OCI-LY1 (cell line): ENCODE measurements around the gene SEMA3B.

Experiments used
- H2AFZ ChIP-seq: fragments of 200-600 bp; sonication (generic), shearing (Covaris generic); 2 replicates; pipeline ENCODE4 v1.6.0; 2014; ENCODE audit warnings: antibody characterized with exemption, mild to moderate bottlenecking, low read length
- H3F3A ChIP-seq: fragments of 200-600 bp; sonication (generic), shearing (Covaris generic); 2 replicates; pipeline ENCODE4 v1.6.0; 2014; ENCODE audit warnings: mild to moderate bottlenecking, antibody characterized with exemption, low read length, moderate library complexity; ENCODE audit not compliant: insufficient read depth
- H3K27ac ChIP-seq: fragments of 200-600 bp; sonication (generic); 2 replicates; pipeline ENCODE4 v1.5.1; 2014; ENCODE audit warnings: low read length, mixed run types, mild to moderate bottlenecking, low read depth; ENCODE audit not compliant: poor library complexity, severe bottlenecking
- H3K27me3 ChIP-seq: fragments of 200-600 bp; sonication (generic); 2 replicates; pipeline ENCODE4 v1.6.0; 2014; ENCODE audit warnings: antibody characterized with exemption, mild to moderate bottlenecking, low read length, moderate library complexity; ENCODE audit not compliant: insufficient read depth
- H3K36me3 ChIP-seq: fragments of 200-600 bp; sonication (generic); 2 replicates; pipeline ENCODE4 v1.6.1; 2014; ENCODE audit warnings: mild to moderate bottlenecking, antibody characterized with exemption, low read length, moderate library complexity, mixed read lengths; ENCODE audit not compliant: insufficient read depth
- H3K4me1 ChIP-seq: fragments of 200-600 bp; sonication (generic); 2 replicates; pipeline ENCODE4 v1.5.1; 2014; ENCODE audit warnings: mild to moderate bottlenecking, low read length, moderate library complexity; ENCODE audit not compliant: insufficient read depth, severe bottlenecking
- H3K4me2 ChIP-seq: fragments of 200-600 bp; sonication (generic), shearing (Covaris generic); 2 replicates; pipeline ENCODE4 v1.6.1; 2014; ENCODE audit warnings: low read length
- H3K4me3 ChIP-seq: fragments of 200-600 bp; sonication (generic); 2 replicates; pipeline ENCODE4 v1.5.1; 2014; ENCODE audit warnings: low read length, low read depth, mild to moderate bottlenecking, mixed read lengths; ENCODE audit not compliant: poor library complexity, severe bottlenecking
- H3K79me2 ChIP-seq: fragments of 200-600 bp; shearing (Covaris generic); 2 replicates; pipeline ENCODE4 v1.6.1; 2016; ENCODE audit warnings: mixed run types, low read length, mixed read lengths; ENCODE audit not compliant: insufficient read depth
- H3K9ac ChIP-seq: fragments of 200-600 bp; sonication (generic), shearing (Covaris generic); 2 replicates; pipeline ENCODE4 v1.6.1; 2014; ENCODE audit warnings: mild to moderate bottlenecking, low read length, mixed read lengths
- H3K9me2 ChIP-seq: fragments of 200-600 bp; sonication (generic), shearing (Covaris generic); 2 replicates; pipeline ENCODE4 v1.6.1; 2014; ENCODE audit warnings: low read depth, mild to moderate bottlenecking, low read length, mixed read lengths
- H3K9me3 ChIP-seq: fragments of 200-600 bp; shearing (Covaris generic); 2 replicates; pipeline ENCODE4 v1.6.1; 2014; ENCODE audit warnings: low read length, mixed read lengths
- H4K20me1 ChIP-seq: fragments of 200-600 bp; sonication (generic), shearing (Covaris generic); 2 replicates; pipeline ENCODE4 v1.6.0; 2016; ENCODE audit warnings: mild to moderate bottlenecking, low read length; ENCODE audit not compliant: insufficient read depth
- EZH2 ChIP-seq: fragments of 200-600 bp; sonication (generic), shearing (Covaris generic); IDR thresholded peaks from 2 replicates; pipeline ENCODE4 v1.8.0; 2017; ENCODE audit warnings: borderline replicate concordance, mixed run types, mild to moderate bottlenecking, antibody characterized with exemption, low read length, moderate library complexity, mixed read lengths
- TF ChIP-seq, protein P1 (sequence below): fragments of 200-600 bp; sonication (generic), shearing (Covaris generic); IDR thresholded peaks from 2 replicates; pipeline ENCODE4 v1.5.1; 2017; ENCODE audit warnings: mild to moderate bottlenecking, antibody characterized with exemption, low read length, moderate library complexity, mixed read lengths

Gene SEMA3B

GRCh38 chr3:50256978-50257890, 11.7 kb upstream of the SEMA3B start:
- Histone ChIP-seq H3K9ac (no peak overlapping the region), H3K4me1 (peaks cover 13% of the 10 kb centered on the region), H3K4me2 (no peak overlapping the region), H3K79me2 (no peaks in the 10 kb centered on the region), H3K9me3 (no peaks in the 10 kb centered on the region), H2AFZ (no peak overlapping the region), H4K20me1 (no peaks in the 10 kb centered on the region), H3K9me2 (no peaks in the 10 kb centered on the region), H3K27ac (no peak overlapping the region), H3F3A (no peaks in the 10 kb centered on the region), H3K27me3 (no peaks in the 10 kb centered on the region), H3K4me3 (no peak overlapping the region), H3K36me3 (peaks cover 51% of the 10 kb centered on the region)
- TF ChIP-seq EZH2: no peak
- TF ChIP-seq, protein P1, sequence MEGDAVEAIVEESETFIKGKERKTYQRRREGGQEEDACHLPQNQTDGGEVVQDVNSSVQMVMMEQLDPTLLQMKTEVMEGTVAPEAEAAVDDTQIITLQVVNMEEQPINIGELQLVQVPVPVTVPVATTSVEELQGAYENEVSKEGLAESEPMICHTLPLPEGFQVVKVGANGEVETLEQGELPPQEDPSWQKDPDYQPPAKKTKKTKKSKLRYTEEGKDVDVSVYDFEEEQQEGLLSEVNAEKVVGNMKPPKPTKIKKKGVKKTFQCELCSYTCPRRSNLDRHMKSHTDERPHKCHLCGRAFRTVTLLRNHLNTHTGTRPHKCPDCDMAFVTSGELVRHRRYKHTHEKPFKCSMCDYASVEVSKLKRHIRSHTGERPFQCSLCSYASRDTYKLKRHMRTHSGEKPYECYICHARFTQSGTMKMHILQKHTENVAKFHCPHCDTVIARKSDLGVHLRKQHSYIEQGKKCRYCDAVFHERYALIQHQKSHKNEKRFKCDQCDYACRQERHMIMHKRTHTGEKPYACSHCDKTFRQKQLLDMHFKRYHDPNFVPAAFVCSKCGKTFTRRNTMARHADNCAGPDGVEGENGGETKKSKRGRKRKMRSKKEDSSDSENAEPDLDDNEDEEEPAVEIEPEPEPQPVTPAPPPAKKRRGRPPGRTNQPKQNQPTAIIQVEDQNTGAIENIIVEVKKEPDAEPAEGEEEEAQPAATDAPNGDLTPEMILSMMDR: peak; percentile 69

- H3F3A ChIP-seq: no peaks in the 10 kb centered on the region
Observed at GRCh38 chr3:50258029-50258680, 10.8 kb upstream of the SEMA3B start.

GRCh38 chr3:50258979-50259378, 10.0 kb upstream of the SEMA3B start:
- H3K4me2 ChIP-seq: no peak overlapping the region
- no peak overlapping the region; the same call in 1 of the 2 replicates for H3K9ac ChIP-seq
- no peaks in the 10 kb centered on the region for H3F3A ChIP-seq
- no peak for TF ChIP-seq EZH2
- TF ChIP-seq, protein P1: no peak
- H3K9me2 ChIP-seq: no peaks in the 10 kb centered on the region
- no peak overlapping the region for H2AFZ ChIP-seq
- H3K27me3 ChIP-seq: no peaks in the 10 kb centered on the region
- H4K20me1 ChIP-seq: no peaks in the 10 kb centered on the region
- peak overlapping the region; percentile 16 for H3K27ac ChIP-seq
- H3K9me3 ChIP-seq: no peaks in the 10 kb centered on the region
- H3K36me3 ChIP-seq: peaks cover 42% of the 10 kb centered on the region
- H3K4me1 ChIP-seq: peaks cover 13% of the 10 kb centered on the region
- H3K79me2 ChIP-seq: no peaks in the 10 kb centered on the region
- H3K4me3 ChIP-seq: no peak overlapping the region

More at GRCh38 chr3:50258029-50258680, 10.8 kb upstream of the SEMA3B start:
- no peaks in the 10 kb centered on the region for H3K27me3 ChIP-seq
- H3K9me3 ChIP-seq: no peaks in the 10 kb centered on the region
- peaks cover 13% of the 10 kb centered on the region for H3K4me1 ChIP-seq
- TF ChIP-seq EZH2: no peak
- TF ChIP-seq, protein P1: no peak
- no peaks in the 10 kb centered on the region for H3K79me2 ChIP-seq
- no peak overlapping the region for H2AFZ ChIP-seq
- H3K9ac ChIP-seq: no peak overlapping the region
- H3K4me2 ChIP-seq: no peak overlapping the region
- H3K4me3 ChIP-seq: no peak overlapping the region
- no peaks in the 10 kb centered on the region for H3K9me2 ChIP-seq
- H3K27ac ChIP-seq: no peak overlapping the region
- H3K36me3 ChIP-seq: peaks cover 42% of the 10 kb centered on the region
- H4K20me1 ChIP-seq: no peaks in the 10 kb centered on the region
